ENCODE results near the gene AFF3. TPM values are rescaled to one million over a fixed set of nuclear protein-coding genes. Genes with fewer than 3 reads are reported as not detected.

Gene AFF3
- total RNA-seq, 1 experiment from 2014 or later = not detected

DNA sequence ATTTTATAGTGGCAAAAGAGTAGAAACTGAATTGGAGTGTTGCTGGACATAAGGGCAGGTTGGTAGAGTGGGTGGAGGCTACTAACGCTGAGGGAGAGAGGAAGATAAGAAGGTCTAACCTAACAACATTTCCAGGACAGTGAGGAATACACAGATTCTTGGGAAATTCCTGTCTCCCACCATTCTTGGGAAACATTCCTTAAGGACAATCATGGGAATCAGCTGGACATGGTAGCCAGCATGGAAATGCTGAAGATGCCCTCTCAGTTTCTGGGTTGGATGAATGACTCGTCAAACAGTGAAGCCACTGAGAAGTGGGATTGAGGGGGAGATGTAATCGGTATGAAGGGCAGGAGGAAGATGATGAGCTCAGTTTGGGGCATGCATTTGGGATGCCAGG lies 265.4 kb downstream of the AFF3 start:
- Histone ChIP-seq H3K36me3 (no peaks in the 10 kb centered on the region), H3K27me3 (peaks cover 6% of the 10 kb centered on the region; the same call in 1 of the 2 replicates), H3K27ac (no peak overlapping the region), H3K9me3 (replicated peaks) (no peaks in the 10 kb centered on the region), H3K4me1 (no peaks in the 10 kb centered on the region), H3K4me3 (no peak overlapping the region)
- no peak for DNase-seq

DNA sequence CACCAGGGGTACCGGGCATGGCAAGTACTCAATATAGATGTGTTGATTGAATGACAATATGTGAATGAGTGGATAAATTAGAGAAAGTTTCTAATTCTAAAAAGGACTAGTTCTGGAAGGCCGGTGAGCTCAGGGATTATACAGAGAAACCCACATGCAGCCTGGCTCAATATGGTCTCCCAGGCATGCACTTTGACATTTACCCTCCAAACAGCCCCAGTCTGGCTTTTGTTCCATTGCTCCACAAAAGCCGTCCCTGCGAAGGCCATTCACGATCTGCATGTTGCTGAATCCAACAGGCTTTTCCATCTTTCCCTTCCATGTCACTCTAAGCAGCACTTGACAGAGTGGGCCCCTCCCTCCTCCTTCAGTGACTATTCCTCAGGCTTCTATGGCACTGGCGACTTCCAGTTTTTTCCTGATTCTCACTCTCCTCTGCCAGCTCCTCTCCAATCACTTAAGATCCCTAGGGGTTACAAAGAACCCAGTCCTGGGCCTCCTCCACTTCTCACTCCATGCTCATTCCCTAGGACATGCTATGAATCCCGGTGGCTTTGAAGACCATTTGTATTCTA lies 266.7 kb downstream of the AFF3 start:
- Histone ChIP-seq H3K9me3 (replicated peaks) (no peaks in the 10 kb centered on the region), H3K27ac (no peak overlapping the region), H3K4me1 (no peaks in the 10 kb centered on the region), H3K4me3 (no peak overlapping the region), H3K36me3 (no peaks in the 10 kb centered on the region), H3K27me3 (peaks cover 2% of the 10 kb centered on the region; the same call in 1 of the 2 replicates)
- DNase-seq = no peak

- Histone ChIP-seq H3K36me3 (no peaks in the 10 kb centered on the region), H3K27ac (no peak overlapping the region), H3K9me3 (replicated peaks) (no peaks in the 10 kb centered on the region), H3K27me3 (no peaks in the 10 kb centered on the region), H3K4me3 (no peak overlapping the region), H3K4me1 (no peaks in the 10 kb centered on the region)
- no peak for DNase-seq
Observed at GRCh38 chr2:99868260-99868659, 274.1 kb downstream of the AFF3 start.

DNA sequence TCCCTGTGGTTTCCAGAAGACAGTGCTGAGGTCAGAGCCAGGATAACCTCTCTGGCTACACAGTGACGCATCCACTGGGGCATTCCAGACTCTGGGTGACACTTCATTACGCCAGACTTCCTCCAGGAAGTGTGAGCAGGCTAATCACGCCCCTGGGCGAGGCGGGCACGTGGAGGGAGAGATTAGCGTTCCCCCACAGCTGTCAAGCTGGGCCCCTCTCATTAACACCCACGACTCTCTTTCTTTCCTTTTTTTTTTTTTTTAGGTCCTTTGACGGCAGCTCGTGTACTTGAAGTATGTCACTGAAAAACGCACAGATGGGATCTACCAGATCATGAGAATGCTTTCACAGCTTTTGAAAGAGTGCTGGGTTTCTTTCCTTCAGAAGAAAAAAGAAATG lies 274.6 kb downstream of the AFF3 start:
- Histone ChIP-seq H3K36me3 (no peaks in the 10 kb centered on the region), H3K27ac (no peak overlapping the region), H3K9me3 (replicated peaks) (no peaks in the 10 kb centered on the region), H3K27me3 (no peaks in the 10 kb centered on the region), H3K4me3 (no peak overlapping the region), H3K4me1 (no peaks in the 10 kb centered on the region)
- DNase-seq = peak; percentile 1 to 6

DNA sequence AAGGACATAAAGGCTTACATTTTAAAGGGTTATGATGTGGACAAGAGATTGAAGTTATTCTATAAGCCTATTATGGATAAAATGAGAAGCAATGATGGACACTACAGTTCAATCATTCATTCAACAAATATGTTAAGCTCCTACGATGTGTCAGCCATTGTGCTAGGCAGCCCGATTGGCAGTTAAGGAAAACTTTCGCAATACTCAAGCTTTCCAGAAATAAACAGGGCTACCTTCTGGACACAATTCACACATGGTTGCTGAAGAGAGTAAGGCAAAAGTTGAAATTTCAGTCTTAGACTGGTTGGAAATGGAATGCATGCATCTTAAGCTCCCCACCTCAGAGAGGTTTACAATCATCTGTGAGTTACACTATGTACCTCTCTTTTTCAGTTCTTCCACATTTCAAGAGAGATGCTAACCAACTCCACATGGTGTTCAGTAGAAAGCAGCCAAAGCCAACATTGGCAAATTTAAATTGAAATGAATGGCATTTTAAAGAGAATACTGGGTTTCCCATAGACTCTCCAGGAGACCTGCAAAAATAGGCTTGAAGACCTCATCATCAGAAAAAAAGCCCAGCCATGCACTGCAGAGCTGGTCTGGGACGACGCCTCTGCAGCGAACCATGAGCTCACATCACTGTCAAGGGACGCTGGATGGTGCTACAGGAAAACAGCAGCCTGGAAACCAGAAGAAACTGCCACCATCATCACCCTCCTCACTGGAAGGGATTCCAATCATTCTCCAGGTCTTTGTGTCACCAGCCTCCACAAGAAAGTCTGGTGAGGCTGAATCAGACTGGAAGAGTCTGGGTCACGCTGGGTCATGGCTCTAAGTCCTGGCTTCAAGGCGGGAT lies 276.3 kb downstream of the AFF3 start:
- Histone ChIP-seq H3K27me3 (no peaks in the 10 kb centered on the region), H3K27ac (no peak overlapping the region), H3K4me1 (no peaks in the 10 kb centered on the region), H3K4me3 (no peak overlapping the region), H3K9me3 (replicated peaks) (no peaks in the 10 kb centered on the region), H3K36me3 (no peaks in the 10 kb centered on the region)
- DNase-seq = no peak

DNA sequence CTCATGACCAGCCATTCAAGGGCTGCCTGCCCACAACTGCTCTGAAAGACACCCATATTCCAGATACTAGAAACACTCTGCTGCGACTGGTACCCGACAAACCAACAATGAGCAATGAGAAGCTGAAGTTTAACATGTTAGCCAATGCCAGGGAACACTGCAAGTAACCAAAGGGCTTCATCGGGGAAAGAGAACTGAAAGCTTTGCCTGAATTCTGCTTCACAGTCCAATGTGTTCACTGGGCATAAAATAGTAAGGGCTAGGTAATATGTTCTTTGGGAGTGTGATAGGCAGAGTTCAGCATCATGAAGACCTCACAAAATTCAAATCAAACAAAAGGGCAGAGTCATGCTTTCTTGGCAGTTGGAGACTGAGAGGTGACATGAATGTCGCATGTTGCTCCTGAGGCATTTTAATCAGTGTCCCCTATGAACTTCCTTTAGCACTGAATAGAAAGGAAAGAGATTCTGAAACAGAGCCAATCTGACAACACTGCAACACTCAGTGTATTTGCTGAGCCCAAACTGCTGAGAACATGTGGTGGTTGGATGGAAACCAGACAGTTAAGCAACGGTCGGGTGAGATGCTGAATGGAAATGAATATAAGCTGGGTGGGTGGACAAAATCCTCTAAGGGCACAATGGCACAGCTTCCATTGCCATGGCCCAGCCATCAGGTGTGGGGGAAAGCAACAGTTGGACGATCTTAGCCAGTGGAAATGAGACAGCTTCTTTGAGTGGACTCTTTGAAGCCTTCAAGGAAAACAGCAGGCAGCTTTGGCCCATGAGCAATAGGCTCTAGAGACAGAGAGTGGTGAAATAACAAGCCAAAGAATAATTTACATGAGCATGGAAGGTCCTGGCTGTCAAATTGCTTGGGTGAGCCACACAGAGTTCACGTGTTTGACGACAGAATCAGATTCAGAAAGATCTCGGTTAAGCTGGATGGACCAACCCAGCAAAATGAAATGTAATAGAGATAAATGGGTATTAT lies 277.5 kb downstream of the AFF3 start:
- DNase-seq = no peak
- no peak overlapping the region for H3K27ac ChIP-seq

DNA sequence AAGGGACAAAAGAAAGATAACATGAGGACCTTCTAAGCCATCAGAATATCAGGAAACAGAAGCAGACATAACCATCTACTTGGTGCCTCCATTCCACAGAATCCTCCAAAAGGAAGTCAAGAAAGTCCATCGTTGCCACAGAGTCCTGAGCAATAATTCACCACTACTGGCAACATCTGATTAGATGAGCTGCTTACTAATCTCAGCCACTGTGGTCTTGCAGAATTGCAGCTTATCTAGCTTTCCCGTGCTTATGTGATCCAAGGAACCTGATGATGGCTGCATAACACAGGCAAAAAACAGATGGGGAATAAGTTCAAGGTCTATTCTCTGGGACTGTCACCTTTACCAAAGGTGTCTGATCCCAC lies 278.5 kb downstream of the AFF3 start:
- Histone ChIP-seq H3K4me3 (no peak overlapping the region), H3K27ac (no peak overlapping the region), H3K36me3 (no peaks in the 10 kb centered on the region), H3K9me3 (replicated peaks) (no peaks in the 10 kb centered on the region), H3K27me3 (no peaks in the 10 kb centered on the region), H3K4me1 (no peaks in the 10 kb centered on the region)
- no peak for DNase-seq

More for the DNA sequence above, 277.5 kb downstream of the AFF3 start:
- H3K4me3 ChIP-seq = no peak overlapping the region
- H3K9me3 ChIP-seq (replicated peaks) = no peaks in the 10 kb centered on the region
- H3K36me3 ChIP-seq = no peaks in the 10 kb centered on the region
- no peaks in the 10 kb centered on the region for H3K27me3 ChIP-seq
- H3K4me1 ChIP-seq = no peaks in the 10 kb centered on the region

DNA sequence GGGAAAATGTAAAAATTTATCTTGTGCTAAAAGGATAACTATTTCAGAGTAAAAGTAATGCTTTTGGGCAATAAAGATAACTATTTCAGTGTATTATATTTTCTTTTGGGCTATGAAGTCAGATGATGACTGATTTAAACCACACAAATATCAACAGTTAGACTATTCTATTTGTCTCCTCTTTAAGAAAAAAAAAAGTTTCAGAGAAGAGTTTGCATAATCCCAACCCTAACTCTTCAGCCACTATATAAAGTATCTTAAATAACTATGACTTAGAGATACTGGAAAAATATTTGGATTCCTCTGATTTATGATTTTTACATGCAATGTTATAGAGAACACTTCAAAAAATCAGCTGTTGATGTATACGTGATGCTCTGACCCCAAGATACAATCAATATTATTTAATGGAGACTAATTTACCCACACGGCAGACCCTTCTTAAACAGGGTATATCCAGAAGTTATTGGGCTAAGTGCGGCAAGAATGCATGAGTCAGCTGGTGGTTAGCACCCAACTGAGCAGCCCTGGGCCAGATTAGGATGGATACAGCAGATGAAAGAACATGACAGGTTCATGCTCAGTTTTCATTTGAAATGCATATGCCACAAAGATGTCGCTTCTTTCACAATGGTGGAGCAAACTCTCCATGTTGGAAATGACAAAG lies 279.0 kb downstream of the AFF3 start:
- Histone ChIP-seq H3K4me1 (no peaks in the 10 kb centered on the region), H3K9me3 (replicated peaks) (no peaks in the 10 kb centered on the region), H3K4me3 (no peak overlapping the region), H3K27ac (no peak overlapping the region), H3K36me3 (no peaks in the 10 kb centered on the region), H3K27me3 (no peaks in the 10 kb centered on the region; the same call in 1 of the 2 replicates)
- DNase-seq = no peak

GRCh38 chr2:99862566-99862965 lies 279.8 kb downstream of the AFF3 start:
- no peak overlapping the region for H3K4me3 ChIP-seq
- no peaks in the 10 kb centered on the region; the same call in 1 of the 2 replicates for H3K27me3 ChIP-seq
- H3K36me3 ChIP-seq = no peaks in the 10 kb centered on the region
- no peaks in the 10 kb centered on the region for H3K9me3 ChIP-seq (replicated peaks)
- no peak overlapping the region for H3K27ac ChIP-seq
- no peaks in the 10 kb centered on the region for H3K4me1 ChIP-seq
- no peak for DNase-seq

- H3K27ac ChIP-seq = no peak overlapping the region
- no peaks in the 10 kb centered on the region; the same call in 1 of the 2 replicates for H3K27me3 ChIP-seq
- no peak overlapping the region for H3K4me3 ChIP-seq
- H3K4me1 ChIP-seq = no peaks in the 10 kb centered on the region
- H3K36me3 ChIP-seq = no peaks in the 10 kb centered on the region
- no peak for DNase-seq
- no peaks in the 10 kb centered on the region for H3K9me3 ChIP-seq (replicated peaks)
Observed at GRCh38 chr2:99861376-99861760, 281.0 kb downstream of the AFF3 start.

DNA sequence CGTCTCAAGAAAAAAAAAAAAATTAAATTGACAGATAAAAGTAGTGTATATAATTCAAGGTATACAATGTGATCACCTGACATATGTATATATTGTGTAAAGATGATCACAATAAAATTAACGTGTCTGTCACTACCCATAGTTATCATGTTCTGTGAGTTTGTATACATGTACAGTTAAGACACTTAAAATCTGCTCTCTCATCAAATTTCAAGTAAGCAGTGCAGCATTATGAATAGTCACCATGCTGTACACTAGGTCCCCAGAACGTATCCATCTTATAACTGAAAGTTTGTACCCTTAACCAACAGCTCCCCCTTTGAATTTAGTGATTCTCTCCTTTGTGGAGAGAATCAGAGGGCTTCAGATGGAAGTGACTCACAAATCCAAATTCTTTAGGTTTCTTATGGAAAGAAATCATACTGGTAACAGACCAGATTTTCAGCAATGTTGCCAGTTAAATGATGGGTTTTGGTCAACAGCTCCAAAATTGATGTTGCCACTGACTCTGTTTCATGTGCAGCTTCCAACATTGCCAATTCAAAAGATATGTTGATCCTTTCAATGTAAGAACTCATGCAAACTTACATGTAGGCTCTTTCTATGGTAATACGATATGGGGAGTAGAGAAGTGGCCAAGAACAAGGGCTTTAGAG lies 281.5 kb downstream of the AFF3 start:
- Histone ChIP-seq H3K4me3 (no peak overlapping the region), H3K27me3 (no peaks in the 10 kb centered on the region; the same call in 1 of the 2 replicates), H3K36me3 (no peaks in the 10 kb centered on the region), H3K27ac (no peak overlapping the region), H3K4me1 (no peaks in the 10 kb centered on the region), H3K9me3 (replicated peaks) (no peaks in the 10 kb centered on the region)
- DNase-seq = no peak

GRCh38 chr2:99858951-99859596 lies 283.3 kb downstream of the AFF3 start:
- Histone ChIP-seq H3K27me3 (no peaks in the 10 kb centered on the region; the same call in 1 of the 2 replicates), H3K36me3 (no peaks in the 10 kb centered on the region), H3K27ac (no peak overlapping the region), H3K4me1 (no peaks in the 10 kb centered on the region), H3K9me3 (replicated peaks) (no peaks in the 10 kb centered on the region), H3K4me3 (no peak overlapping the region)
- no peak for DNase-seq

GRCh38 chr2:99857867-99858444 lies 284.4 kb downstream of the AFF3 start:
- H3K27ac ChIP-seq = no peak overlapping the region
- H3K4me3 ChIP-seq = no peak overlapping the region
- no peak for DNase-seq
- no peaks in the 10 kb centered on the region for H3K4me1 ChIP-seq
- no peaks in the 10 kb centered on the region for H3K9me3 ChIP-seq (replicated peaks)
- no peaks in the 10 kb centered on the region; the same call in 1 of the 2 replicates for H3K27me3 ChIP-seq
- no peaks in the 10 kb centered on the region for H3K36me3 ChIP-seq
